GM19193 (cell line): ENCODE results near the gene BBX.

Experiments used
- POLR2A ChIP-seq: IDR thresholded peaks from 4 replicates; pipeline ENCODE4 v1.6.1; 2011; ENCODE audit not compliant: insufficient read depth, insufficient read length; ENCODE audit errors: extremely low read depth

Gene BBX

GRCh38 chr3:107524326-107524840, 1.6 kb downstream of the BBX start:
- TF ChIP-seq POLR2A, result no peak

DNA sequence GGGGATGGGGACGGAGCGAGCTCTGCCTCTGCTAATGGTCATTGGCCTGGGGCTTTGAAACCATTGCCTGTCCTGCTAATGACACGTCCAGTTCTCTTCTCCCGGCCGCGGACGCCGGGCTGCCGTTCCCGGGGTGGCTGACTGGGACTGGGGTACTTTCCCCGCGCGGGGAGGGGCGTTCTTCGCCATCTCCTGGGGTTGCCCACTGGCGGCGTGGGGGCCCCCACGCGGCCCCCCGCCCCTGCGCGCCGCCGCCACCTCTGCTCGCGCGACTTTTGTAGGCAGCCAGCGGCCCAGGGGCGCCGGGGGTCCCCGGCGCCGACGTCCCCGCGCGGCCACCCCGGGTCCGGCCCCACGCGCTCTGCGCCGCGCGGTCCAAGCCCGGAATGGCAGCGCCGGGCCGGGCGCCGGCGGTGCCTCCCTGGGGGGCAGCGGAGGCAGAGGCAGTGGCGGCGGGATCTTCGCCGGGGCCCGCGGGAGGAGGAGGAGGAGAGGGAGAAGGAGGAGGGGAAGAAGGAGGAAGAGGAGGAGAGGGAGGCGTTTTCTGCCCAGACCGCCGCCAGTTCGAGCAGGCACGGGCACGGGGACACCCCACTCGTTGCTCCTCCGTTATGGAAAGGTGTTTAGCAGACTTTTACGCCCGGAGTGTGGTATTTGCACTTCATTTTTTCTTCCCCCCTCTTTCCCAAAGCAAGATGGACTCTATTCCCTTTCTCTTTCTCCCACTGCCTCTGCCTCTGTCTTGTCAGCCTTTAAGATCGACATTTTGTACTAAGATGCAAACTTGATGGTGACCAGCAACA, 2.3 kb downstream of the BBX start:
- peak; percentile 34 for TF ChIP-seq POLR2A

GRCh38 chr3:107525644-107526305, 3.0 kb downstream of the BBX start:
- TF ChIP-seq POLR2A, result no peak

- TF ChIP-seq POLR2A, result no peak
Measured at GRCh38 chr3:107531917-107532469, 9.2 kb downstream of the BBX start.

GRCh38 chr3:107540857-107541256, 18.1 kb downstream of the BBX start:
- TF ChIP-seq POLR2A, result no peak

GRCh38 chr3:107542665-107543064, 19.9 kb downstream of the BBX start:
- no peak for TF ChIP-seq POLR2A

GRCh38 chr3:107543666-107544065, 20.9 kb downstream of the BBX start:
- no peak for TF ChIP-seq POLR2A

DNA sequence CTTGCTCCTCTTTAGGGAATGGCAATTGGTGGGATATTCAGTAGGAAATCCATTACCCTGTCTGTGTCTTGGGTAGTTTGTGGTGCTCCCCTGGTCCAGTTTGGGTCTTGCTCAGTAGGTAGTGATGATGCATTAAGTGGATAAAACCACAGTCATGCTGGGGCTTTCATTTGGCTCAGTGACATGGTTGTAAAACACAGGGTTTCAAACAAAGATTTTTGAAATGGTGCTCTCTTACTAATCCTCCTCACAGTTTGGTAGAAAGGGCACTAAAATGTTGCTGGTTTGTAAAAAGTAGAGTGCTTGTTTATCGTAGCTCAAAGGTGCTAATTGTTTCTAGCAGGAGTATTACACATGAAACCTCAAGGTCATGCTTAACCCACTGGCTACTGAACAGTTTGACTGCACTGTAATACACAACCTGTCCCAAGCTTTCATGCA, 22.9 kb downstream of the BBX start:
- no peak for TF ChIP-seq POLR2A

DNA sequence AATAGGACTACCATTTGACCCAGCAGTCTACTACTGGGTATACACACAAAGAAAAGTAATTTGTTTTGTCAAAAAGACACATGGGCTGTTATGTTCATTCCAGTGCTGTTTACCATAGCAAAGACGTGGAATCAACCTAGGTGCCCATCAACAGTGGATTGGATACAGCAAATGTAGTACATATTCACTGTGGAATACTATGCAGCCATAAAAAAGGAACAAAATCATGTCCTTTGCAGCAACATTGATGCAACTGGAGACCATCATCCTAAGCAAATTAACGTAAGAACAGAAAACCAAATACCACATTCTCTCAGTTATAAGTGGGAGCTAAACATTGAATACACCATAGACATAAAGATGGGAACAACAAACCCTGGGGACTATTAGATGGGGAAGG, 25.8 kb downstream of the BBX start:
- no peak for TF ChIP-seq POLR2A

DNA sequence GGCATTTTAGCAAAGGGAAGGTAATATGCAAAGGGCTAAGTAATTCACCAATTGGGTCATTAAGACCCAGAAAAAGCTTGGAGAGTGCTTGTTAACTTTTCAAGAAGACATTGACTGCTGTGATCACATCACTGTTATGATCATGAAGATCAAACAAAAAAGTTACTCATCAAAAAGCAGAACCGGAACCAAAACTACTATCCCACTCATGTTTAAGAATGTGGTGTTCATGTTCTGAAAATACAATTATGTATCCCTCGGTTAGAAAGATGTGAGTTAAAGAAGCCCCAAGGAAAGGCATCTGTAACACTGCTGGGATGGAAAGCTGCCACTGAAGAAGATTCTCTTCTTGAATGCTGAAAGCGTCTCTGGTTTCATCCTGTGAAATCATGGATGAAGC, 32.6 kb downstream of the BBX start:
- no peak for TF ChIP-seq POLR2A

DNA sequence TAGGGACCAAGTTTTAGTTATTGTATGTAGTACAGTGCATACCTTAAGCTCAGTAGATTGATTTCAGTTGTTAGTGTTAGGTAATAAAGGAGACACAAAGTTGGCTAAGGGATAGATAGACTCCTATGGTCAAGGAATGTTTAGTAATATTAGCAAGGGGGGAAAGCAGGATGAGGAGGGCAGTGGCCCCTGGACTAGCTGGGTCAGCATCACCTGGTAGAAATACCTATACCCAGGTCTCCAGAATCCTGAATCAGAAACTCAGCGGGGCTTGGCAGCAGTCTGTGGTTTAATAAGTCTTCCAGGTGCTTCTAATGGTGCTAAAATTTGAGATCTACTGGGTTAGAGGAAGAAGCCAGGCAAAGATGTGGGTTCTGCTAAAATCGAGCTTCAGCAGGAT, 35.0 kb downstream of the BBX start:
- no peak for TF ChIP-seq POLR2A

- no peak for TF ChIP-seq POLR2A
Measured at GRCh38 chr3:107560166-107560565, 37.4 kb downstream of the BBX start.

GRCh38 chr3:107561980-107562379, 39.2 kb downstream of the BBX start:
- no peak for TF ChIP-seq POLR2A

DNA sequence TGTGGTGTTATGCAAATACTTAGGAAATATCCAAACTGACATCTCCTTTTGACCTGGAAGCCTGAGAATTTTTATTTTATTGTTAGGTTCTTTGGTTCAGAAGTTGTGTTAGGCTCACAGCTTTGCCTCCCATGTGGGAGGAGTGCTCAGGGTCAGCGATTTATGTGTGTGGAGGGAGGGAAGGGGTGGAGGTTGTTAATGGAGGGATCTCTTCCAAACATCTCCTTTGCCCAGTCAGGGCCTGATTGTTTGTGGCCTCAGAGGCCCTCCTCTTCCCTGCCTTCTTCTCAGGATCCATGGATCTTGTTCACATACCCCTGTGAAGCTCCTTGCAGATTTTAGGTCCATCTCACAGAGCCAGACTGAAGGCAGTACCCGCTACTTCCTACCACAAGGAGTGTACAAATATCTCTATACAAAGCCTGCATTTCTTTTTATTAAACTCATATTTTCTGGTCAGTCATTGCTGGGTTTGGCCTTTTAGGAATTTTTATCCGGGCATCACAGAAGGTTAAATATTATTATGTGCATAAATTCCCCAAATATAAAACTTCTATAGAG, 40.3 kb downstream of the BBX start:
- no peak for TF ChIP-seq POLR2A

GRCh38 chr3:107574650-107575049, 51.9 kb downstream of the BBX start:
- TF ChIP-seq POLR2A, result no peak
